Measurements from ENCODE around the gene MYG1.

DNA sequence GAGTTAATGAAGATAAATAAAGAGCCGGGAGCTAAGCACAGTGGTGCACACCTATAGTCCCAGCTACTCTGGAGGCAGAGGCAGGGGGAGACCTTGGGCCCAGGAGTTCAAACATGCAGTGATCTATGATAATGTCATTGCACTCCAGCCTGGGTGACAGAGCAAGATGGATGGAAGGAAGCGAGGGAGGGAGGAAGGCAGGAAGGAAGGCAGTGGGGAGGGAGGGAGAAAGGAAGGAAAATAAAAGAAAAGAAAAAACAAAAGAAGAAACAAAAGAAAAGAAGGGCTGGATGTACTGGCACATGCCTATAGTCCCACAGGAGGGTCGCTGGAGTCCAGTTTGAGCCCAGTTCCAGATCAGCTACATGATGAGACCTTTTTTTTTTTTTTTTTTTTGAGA is 55.6 kb downstream of the MYG1 start:
- TF ChIP-seq ZFP3 (CRISPR knock-in tag; IDR thresholded peaks at IDR 0.05) (no peak), SNAI2 (CRISPR knock-in tag; IDR thresholded peaks at IDR 0.05) (no peak), ZC3H10 (CRISPR knock-in tag; IDR thresholded peaks at IDR 0.05) (no peak), ZNF70 (CRISPR knock-in tag; IDR thresholded peaks at IDR 0.05) (no peak), GLIS3 (CRISPR knock-in tag; IDR thresholded peaks at IDR 0.05) (no peak), TCF4 (CRISPR knock-in tag; IDR thresholded peaks at IDR 0.05; ENCODE audit: borderline replicate concordance) (no peak), PPARA (CRISPR knock-in tag; IDR thresholded peaks at IDR 0.05; ENCODE audit: borderline replicate concordance) (no peak)
- TF ChIP-seq, protein P1, sequence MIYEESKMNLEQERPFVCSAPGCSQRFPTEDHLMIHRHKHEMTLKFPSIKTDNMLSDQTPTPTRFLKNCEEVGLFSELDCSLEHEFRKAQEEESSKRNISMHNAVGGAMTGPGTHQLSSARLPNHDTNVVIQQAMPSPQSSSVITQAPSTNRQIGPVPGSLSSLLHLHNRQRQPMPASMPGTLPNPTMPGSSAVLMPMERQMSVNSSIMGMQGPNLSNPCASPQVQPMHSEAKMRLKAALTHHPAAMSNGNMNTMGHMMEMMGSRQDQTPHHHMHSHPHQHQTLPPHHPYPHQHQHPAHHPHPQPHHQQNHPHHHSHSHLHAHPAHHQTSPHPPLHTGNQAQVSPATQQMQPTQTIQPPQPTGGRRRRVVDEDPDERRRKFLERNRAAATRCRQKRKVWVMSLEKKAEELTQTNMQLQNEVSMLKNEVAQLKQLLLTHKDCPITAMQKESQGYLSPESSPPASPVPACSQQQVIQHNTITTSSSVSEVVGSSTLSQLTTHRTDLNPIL (CRISPR knock-in tag; IDR thresholded peaks at IDR 0.05; ENCODE audit: low read depth), result no peak
- TF ChIP-seq, protein P2, sequence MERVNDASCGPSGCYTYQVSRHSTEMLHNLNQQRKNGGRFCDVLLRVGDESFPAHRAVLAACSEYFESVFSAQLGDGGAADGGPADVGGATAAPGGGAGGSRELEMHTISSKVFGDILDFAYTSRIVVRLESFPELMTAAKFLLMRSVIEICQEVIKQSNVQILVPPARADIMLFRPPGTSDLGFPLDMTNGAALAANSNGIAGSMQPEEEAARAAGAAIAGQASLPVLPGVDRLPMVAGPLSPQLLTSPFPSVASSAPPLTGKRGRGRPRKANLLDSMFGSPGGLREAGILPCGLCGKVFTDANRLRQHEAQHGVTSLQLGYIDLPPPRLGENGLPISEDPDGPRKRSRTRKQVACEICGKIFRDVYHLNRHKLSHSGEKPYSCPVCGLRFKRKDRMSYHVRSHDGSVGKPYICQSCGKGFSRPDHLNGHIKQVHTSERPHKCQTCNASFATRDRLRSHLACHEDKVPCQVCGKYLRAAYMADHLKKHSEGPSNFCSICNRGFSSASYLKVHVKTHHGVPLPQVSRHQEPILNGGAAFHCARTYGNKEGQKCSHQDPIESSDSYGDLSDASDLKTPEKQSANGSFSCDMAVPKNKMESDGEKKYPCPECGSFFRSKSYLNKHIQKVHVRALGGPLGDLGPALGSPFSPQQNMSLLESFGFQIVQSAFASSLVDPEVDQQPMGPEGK (CRISPR knock-in tag; IDR thresholded peaks at IDR 0.05; ENCODE audit: borderline replicate concordance), result no peak
- TF ChIP-seq, protein P3, sequence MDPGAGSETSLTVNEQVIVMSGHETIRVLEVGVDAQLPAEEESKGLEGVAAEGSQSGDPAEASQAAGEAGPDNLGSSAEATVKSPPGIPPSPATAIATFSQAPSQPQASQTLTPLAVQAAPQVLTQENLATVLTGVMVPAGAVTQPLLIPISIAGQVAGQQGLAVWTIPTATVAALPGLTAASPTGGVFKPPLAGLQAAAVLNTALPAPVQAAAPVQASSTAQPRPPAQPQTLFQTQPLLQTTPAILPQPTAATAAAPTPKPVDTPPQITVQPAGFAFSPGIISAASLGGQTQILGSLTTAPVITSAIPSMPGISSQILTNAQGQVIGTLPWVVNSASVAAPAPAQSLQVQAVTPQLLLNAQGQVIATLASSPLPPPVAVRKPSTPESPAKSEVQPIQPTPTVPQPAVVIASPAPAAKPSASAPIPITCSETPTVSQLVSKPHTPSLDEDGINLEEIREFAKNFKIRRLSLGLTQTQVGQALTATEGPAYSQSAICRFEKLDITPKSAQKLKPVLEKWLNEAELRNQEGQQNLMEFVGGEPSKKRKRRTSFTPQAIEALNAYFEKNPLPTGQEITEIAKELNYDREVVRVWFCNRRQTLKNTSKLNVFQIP (CRISPR knock-in tag; IDR thresholded peaks at IDR 0.05; ENCODE audit: borderline replicate concordance, low read depth), result no peak

Measured in SK-N-SH treated with all-trans-retinoic acid at 6 μM for 48 hours (cell line).